GM21717 (cell line): ENCODE results near the gene SLC7A4.
"Not testable (repeated sequence)": the region's sequence is repeated elsewhere in the genome, so short reads cannot be mapped to it uniquely, and the experiment has no call there.

ENCODE experiments used
- ATAC-seq: cut with Tn5 transposase; IDR thresholded peaks from one replicate; pipeline ENCODE4 v1.9.1; 2021; ENCODE audit warnings: mild to moderate bottlenecking, moderate library complexity; ENCODE audit not compliant: unreplicated experiment

Gene SLC7A4

DNA sequence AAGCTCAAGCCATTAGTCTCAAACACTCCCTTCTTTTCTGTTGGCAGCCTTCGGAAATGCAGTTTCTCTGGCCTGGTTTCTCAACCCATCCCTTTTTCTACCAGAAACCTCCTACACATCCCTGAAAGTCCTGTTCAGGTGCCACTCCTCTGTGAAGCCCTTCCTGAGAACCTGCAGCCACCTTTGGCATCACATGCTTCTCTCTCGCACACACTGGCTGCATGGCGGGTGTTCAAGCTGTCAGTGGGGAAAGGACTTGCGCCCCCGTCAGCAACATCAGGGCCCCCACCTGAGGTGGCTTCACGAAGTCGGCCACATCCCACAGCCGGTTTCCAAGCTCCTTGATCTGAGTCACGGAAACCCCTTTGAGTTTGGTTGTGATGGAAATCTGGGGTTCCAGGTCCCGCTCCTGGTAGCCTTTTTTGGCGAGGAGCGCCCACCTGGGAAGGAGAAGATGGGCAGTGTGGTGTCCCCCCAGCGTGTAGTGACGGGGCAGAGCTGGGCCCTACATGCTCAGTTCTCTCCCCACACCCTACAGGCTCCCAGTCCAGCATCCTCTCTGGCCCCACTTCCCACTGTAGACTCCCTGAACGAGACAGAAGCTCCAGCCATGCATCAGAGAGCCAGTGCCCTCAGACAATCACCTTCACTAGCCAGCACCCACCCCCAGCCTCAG lies 11.6 kb upstream of the SLC7A4 start:
- ATAC-seq: no peak

DNA sequence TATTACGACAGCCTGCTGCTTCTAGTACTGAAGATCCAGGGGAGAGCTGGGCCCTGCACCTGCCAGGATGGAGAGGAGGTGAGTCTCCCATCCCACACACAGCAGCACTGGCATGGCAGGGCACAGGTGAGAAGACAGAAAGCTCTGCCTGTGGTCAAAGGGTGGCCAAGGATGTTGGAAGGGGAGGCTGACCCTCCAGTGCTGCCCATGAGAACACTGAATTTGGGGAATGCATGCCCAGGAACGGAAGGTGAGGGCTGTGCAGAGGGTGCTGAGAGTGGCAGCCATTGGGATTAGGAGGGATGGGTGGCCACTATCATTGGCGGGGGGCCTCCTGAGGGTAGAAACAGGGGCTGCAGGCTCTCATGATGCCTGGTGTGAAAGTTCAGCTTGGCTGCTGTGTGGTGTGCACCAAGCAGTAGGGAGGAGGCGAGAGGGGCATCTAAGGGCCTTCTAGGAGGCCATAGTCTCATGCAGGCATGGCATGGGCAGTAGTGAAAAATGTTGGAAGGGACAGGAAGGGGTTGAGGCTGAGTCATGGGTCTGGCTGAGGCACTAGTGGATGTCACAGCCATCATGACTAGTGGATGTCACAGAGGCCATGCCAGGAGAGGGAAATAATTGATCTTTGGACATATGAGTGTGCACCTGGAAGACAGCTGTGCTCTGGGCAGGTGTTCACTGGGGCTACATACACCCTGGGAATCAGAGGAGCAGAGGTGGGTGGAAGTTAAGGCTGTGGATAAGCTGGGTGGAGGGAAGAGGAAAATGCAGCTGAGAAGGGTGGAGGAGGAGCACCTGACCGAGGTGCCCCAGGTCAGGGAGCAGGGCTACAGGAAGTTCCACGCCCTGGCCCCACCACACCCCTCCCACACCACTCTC lies 10.9 kb upstream of the SLC7A4 start:
- no peak for ATAC-seq

DNA sequence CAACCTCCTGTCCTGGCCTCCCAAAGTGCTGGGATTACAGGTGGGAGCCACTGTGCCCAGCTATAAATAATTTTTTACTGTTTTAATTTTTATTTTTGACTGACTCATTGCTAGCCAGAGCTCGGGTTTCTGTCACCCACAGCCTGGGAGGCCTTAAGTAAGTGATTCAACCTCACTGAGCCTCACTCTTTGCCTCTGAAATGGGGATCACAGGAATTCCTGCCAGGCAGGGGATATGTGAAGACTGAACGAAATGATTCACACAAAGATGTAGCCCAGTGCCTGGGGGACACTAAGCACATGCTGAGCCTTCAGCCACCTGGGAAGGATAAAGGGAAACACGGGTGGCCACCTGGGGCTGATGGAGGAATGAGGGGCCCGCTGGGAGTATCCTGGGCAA lies 9.6 kb upstream of the SLC7A4 start:
- no peak for ATAC-seq

DNA sequence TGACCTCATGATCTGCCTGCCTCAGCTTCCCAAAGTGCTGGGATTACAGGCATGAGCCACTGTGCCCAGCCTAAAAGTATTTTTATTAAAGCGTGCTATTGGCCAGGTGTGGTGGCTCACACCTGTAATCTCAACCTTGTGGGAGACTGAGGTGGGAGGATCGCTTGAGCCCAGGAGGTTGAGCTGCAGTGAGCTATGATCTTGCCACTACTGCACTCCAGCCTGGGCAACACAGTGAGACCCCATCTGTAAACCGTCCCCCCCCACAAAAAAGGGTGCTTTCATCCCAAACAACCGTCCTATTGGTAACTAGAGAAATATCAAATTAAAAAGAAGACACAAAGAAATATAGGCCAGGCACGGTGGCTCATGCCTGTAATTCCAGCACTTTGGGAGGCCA lies 6.8 kb upstream of the SLC7A4 start:
- not testable (repeated sequence) for ATAC-seq

DNA sequence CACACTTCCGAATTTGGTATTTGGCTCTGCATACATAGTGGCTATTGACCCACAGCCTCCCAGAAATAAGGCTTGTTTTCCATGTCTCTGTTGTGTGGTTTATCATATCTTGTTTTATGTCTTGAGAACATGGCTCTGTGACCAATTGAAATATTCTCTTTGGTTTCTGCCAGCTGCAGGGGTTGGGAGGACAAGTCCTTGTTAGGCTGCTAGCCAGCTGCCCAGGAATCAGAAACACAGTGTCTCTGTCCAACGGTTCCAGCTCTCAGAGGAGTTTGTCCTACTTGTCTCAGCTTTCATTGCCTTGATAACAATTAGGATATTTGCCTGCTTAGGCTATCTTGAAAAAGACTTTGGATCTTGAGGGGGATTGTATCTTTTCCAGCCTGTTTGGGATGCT lies 6.0 kb upstream of the SLC7A4 start:
- ATAC-seq: no peak

DNA sequence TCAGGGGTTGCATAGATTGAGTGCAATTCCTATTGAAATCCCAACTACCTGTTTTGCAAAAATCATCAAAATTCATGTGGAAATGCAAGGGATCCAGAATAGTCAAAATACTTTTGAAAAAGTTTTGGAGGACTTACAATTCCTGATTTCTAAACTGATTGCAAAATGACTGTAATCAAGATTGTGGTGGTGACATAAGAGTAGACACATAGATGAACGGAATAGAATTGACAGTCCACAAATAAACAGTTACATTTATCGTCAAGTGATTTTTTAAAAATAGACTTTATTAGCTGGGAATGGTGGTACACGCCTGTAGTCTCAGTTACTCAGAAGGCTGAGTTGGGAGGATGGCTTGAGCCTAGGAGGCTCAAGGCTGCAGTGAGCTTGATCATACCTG lies 2.6 kb upstream of the SLC7A4 start:
- no peak for ATAC-seq

DNA sequence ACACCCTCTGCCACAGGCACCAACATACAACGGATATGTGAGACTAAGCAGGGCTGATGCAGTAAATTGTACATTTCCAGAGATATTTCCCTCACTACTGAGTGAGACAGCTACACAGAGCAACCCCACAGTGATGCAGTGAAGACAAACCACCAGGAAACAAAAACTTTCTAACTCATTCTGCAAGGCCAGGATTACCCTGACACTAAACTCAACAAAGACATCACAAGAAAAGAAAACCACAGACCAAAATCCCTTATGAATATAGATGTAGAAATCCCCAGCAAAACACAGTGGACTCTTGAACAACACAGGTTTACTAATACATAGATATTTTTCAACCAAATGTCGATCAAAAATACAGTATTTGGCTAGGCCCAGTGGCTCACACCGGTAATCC lies 1.5 kb upstream of the SLC7A4 start:
- no peak for ATAC-seq

DNA sequence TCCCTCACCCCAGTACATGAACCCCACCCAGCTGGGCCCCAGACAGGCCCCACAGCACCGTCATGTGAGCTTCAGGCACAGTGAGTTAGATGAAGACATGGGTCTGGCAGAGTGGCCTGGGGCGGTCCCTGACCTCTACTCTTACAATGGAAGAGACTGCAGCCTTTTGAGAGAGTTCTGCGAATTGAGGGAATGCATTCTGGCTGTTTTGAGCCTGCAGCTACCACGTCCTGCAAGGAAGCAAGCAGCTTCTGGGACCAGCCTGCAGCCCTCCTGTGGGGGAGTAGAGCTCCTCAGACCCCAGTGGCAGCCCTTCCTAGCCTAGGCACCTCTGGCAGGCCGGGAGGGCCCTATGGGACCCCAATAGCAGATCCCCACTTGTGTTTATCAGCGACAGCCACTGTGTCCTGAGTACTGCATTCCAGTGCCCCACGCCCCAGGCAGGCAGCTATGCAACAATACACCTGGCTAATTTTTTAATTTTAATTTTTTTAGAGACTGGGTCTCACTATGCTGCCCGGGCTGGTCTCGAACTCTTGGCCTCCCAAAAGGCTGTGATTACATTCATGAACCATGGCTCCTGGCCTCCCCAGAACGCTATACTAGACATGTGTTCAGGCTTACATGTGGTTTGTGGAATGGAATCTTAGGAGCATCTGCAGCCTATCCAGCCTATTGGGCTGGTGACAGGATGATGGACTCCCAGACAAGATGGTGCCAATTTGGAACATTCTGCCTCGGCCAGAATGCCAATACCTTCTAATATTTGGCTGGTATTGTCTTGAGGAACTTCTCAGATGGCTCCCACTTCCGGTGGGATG lies 717 bp upstream of the SLC7A4 start:
- no peak for ATAC-seq

DNA sequence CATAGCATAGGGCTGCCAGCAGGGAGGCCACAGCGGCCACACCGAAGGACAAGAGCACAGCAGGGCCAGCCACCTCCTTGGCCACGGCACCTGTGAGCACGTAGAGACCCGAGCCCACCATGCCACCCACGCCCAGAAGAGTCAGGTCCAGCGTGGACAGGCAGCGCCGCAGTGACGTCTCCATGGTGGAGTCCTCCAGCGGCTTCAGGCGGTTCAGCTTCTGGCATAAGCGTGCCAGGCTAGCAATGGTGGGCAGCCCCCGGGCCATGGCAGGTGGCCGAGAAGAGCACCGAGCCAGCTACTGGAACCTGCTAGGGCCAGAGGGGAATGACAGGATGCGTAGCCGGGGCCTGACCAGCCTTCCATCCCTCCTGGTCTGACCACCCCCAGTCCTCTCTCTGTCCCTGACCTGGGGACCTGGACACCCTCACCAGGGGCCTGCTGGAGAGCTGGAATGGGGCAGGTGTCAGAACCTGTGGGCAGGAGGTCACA lies 770 bp downstream of the SLC7A4 start:
- no peak for ATAC-seq

DNA sequence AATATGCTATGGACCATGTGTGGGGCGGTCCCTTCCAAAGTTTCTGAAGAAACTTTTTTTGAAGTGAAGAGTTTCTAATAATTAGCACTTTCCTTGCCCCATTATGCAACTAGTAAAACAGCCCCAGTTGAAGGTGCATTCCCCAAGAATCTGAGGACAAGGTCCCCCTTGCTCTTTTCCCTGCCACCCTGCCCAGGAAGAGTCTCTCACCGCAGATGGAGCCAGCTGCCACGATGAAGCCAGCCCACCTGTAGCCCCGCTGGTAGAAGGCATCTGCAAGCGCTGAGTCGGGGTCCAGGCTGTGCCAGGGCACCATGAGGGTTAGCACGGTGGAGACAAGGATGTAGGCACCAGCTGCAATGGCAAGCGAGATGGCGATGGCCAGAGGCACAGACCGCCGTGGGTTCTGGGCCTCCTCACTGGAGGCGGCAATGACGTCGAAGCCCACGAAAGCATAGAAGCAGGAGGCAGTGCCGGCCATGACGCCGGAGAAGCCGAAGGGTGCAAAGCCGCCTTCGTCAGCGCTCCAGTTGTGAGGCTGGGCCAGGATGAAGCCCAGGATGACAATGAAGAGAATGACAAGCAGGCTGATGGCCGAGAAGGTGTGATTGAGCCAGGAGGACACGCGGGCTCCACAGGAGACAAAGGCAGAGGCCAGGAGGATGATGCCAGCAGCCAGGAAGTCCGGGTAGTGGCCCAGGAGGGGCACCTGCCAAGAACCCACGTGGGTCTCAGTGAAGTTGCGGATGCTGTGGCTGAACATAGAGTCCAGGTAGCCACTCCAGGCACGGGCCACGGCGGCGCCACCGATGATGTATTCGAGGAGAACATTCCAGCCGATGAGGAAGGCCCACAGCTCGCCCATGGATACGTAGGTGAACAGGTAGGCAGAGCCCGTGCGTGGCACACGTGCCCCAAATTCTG lies 1.5 kb downstream of the SLC7A4 start:
- ATAC-seq: no peak

DNA sequence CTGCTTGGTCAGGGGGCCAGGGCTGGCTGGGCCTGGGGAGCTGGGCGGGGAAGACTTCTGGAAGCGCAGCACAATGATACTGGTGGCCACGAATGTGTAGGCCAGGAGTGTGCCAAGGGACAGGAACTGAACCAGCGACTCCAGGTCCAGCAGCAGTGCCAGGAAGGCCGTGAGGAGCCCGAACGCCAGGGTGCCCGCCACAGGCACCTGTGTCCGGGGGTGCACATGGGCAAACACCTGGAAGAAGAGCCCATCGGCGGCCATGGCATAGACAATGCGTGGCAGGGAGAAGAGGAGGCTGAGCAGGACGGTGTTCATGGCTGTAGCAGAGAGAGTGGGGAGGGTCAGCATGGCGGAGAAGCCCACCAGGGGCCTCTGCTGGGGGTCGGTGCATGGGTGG lies 2.3 kb downstream of the SLC7A4 start:
- ATAC-seq: no peak

DNA sequence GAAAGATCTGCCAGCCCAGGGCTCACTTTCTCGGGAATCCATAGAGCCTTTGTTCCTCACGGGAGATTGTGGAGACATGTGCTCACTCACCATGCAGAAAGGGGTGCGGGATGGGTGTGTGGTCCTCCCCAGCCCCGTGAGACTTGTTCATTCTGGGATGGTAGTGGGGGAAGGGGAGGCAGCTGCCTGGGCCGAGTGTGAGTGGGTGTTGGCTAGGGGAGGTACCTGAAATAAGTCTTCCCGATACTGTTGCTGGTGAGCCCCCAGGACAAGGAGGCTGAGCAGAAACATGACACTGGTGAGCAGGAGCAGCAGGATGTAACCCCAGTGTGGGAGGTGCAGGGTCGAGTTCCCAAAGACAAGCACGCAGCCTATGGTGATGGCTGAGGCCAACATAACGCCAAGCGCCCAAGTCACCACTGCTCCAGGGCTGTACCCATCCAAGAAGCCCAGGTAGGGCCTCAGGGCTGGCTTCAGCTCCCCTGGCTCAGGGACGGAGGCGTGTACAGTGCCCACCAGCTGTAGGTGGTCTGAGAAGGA lies 2.8 kb downstream of the SLC7A4 start:
- no peak for ATAC-seq

DNA sequence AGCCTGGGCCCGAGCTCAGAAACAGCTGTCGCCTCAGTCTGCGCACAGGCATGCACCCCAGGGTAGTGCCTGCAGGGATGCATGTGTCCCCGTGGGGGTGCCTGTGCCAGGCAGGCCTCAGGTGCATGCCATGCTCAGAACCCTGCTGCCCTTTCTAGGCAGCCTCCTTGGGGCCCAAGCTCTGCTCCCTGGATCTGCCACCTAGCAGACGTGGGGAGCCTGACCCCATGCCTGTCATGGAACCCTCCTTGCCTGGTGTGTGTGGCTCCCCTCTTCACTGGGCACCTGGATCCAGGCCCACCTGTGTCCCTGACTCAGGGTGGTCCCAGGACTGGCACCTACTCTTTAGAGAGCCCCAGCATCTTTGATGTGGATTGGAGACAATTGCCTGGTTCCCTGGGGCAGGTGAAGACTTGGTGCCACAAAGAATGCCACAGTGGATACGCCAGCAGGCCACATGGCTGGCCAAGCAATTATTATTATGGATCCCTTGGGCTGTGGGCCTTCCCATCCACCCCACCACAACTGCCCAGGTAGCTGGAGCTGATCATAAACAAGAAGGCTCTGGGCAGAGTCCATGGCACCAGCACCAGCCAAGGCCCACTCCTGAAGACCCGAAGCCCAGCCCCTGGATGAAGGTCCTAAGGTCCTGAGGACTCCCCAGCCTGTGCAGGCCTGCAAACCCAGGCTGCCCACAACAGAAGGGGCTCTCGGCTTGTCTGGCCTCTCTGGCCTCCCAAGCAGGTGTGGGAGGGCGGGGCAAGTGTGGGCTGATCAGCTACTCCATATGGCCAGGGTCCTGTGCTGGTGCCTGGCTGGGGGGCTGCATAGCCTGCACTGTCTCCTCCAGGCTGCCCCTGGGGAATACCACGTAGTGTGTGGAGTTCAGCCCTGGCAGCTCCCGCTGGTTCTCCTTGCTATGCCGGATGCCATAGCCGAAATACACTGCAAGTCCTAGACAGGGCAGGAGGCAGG lies 3.8 kb downstream of the SLC7A4 start:
- no peak for ATAC-seq

DNA sequence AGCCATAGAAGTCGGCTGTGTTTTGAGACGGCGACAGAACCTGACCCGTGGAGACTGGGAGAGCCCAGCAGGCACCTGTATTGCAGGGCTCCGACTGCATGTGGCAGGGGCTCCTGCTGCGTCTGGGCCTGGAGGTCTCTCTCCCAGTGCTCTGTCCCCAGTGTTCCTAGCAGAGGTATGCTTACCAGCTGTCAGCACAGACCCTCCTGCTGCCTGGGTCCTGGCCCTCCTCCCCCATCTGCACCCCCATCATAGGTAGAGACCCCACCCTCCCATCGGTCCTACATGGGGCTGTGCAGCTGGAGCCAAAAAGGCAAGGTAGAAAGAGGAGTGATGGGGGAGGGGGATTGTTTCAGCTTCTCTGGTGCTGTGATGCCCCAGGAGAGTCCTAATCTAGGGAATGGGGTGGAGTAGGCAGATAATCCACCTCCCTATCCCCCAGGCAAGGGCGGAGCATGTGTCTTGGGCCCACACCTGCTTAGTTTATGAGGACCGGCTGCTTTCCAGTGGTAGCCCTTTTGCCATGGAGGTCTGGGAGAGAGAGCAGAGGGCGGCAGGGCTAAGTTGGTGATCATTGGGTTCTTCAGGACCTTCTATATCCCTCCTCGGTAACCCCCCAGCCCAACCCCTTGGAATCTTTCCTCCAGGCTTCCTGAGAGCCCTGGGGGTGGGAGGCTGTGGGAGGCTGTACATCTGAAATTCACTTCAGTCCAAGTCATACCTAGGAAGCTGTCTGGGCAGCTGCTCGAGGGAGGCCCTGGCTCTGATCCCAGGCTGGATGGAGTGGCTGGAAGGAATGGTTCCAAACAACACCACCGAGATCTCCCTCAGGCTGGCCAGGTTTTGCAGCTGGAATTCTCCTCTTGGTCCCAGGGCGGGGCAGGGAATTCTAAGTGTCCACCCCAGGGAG lies 5.3 kb downstream of the SLC7A4 start:
- no peak for ATAC-seq

DNA sequence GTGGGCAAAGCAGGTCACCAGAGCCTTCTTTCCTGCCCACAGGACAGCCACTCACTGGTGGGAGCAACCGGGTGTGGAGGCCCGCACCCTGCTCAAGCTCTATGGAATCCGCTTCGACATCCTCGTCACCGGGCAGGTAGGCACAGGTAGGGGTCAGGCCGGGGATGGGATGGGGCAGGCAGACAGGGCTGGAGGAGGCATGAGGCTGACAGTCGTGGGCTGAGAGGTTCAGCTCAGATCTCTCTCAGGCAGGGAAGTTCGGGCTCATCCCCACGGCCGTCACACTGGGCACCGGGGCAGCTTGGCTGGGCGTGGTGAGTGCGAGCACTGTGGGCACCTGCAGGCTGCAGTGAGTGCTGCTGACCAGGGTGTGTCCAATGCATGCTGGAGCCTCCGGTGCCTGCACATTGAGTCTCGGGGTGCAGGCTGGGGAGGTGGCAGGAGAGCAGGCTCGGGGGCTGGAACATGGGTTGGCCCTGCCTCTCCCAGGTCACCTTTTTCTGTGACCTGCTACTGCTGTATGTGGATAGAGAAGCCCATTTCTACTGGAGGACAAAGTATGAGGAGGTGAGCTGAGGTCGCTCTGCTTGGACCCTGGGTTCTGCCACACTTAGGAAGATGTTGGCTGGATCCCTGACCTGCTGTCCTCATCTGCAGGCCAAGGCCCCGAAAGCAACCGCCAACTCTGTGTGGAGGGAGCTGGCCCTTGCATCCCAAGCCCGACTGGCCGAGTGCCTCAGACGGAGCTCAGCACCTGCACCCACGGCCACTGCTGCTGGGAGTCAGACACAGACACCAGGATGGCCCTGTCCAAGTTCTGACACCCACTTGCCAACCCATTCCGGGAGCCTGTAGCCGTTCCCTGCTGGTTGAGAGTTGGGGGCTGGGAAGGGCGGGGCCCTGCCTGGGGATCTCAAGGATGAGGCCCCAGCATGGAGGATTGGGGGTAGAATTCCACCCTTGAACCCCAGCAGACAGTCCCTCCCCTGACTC lies 6.3 kb downstream of the SLC7A4 start:
- ATAC-seq: no peak

DNA sequence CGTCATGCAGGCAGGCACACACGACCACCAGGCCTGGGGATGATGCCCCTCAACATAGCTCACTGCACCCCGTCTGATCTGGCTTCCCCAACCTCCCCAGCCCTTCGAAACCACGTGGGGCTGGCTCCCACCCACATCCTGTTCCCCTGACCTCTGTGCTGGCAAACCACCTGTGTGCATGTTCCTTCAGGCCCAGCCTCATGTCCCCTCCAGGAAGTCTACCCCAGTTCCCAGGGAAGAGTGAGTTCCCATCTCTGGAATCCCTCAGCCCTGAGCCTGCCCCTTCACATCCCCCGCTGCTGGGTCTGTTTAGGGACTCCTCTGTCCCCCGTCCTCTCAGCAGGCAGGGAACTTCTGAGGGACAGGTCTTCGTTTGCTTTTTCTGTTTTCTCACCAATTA lies 7.1 kb downstream of the SLC7A4 start:
- ATAC-seq: no peak
